ENCODE results near the gene SPR. TPM values are rescaled to one million over a fixed set of nuclear protein-coding genes. Genes with fewer than 3 reads are reported as not detected.

SPR gene
- total and polyA plus RNA-seq, 7 experiments from 2014 or later, result 0.24 to 2.3 (median 1.0) TPM; not detected in 2

DNA sequence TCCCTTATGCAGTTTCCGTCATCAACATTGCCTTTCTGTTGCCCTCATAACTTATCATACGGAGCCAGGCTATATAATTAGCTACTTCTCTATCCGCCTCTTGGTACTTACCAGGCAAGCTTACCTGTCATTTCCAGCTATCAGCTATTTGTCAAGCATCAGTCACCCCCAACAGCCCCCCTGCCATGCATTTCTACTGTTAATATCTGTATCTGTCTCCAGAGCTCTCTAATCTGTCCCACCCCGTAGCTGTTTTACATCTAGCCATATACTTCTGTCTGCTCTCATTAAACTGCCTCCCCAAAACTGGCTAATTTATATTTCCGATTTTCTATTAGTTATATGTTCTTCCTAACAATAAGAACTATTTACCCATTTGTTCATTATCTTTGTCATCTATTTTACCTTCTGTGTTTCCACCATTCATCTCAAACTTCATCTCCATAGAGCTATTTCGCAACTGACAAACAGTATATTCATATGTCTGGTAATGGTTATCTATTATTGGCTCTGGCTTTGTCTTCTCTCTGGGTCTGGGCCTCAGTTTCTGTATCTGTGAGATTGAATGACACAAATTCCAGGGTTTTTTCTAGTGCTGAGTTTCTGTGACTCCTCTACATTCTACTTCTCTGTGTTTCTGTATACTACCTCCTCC lies 39.7 kb downstream of the SPR start:
- CTCF ChIA-PET, result no interaction called here
- intact Hi-C loops (cut with micrococcal nuclease), result loop anchor here in 1 of 2 donors (1.0 to 2.0 kb wide), 2 partner anchors 9 to 64 kb away; no protein-coding TSS in a partner anchor

DNA sequence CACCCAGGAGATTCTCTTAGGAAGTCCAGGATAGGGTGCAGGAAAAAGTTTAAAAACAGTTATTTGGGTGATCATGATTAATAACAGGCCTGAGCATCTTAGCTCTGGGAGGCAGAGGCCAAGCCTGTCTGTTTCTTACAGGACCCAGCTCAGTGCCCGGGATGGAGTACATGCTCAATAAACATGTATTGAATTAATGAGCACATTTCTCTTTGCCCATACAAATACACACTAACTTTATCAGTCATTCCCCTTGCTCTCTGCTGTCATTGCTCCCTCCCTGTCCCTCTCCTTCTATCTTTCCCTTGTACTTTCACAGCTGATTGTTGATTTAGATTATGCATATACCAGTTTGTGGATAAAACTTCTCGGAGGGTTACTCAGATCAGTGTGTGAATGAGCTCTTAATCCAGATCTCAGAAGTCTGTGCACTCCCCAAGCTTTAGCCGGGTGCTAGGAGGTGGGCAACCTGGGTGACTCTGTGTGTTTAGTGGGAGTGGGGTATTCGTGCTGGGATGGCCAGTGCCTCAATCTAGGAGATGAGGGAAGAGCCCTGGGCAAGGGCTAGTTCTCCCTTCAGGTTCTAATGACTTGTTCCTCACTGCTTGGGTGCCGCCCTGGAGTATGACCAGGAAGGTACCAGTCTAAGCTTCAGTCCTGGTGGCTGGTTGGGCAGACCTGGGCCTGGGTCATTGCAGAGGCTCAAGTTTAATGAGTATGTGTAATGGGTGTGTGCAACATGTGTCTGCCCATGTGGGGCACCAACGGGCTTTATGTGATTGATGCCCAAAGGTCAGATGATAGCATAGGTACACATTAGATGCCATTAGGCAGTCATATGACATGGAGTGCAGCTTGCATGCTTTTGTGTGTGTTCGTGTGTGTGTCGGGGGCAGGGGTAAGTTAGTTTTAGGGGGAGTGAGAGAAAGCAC lies 40.7 kb downstream of the SPR start:
- ChIA-PET CTCF (no interaction called here), POLR2A (no interaction called here)
- intact Hi-C loops (cut with micrococcal nuclease), result loop anchor here in 1 of 2 donors (2.0 kb wide), 1 partner anchor 65 kb away; no protein-coding TSS in a partner anchor
- Histone ChIP-seq H3K9me3 (ENCODE audit: control insufficient read depth in 2 of 3, low read length in 3 of 3) (no peaks in the 10 kb centered on the region), H3K36me3 (ENCODE audit: control insufficient read depth in 2 of 3, insufficient read depth in 3 of 3, low read length in 3 of 3) (no peaks in the 10 kb centered on the region), H3K4me3 (ENCODE audit: low read length) (no peak overlapping the region), H3K27ac (ENCODE audit: low read depth, low read length) (no peak overlapping the region), H3K4me1 (ENCODE audit: control insufficient read depth in 2 of 2, insufficient read depth in 2 of 2, low read length in 2 of 2) (no peaks in the 10 kb centered on the region), H3K27me3 (ENCODE audit: control insufficient read depth in 2 of 2, insufficient read depth in 2 of 2, low read length in 2 of 2) (peaks cover 0 to 14% of the 10 kb centered on the region in 2 donors)
- ATAC-seq (no peak), DNase-seq (peak in 1 of 9 donors; percentile 0)
- H3K27me3 Mint-ChIP-seq, result peaks cover 6 to 25% (median 12%) of the 10 kb centered on the region in 5 donors
- H3K9me3 Mint-ChIP-seq, result peaks cover 0 to 2% (median 0%) of the 10 kb centered on the region in 11 donors
- no peak overlapping the region for H3K4me3 Mint-ChIP-seq
- H3K27ac Mint-ChIP-seq, result no peak overlapping the region
- H3K36me3 Mint-ChIP-seq, result no peaks in the 10 kb centered on the region
- H3K4me1 Mint-ChIP-seq, result peaks cover 0 to 9% (median 5%) of the 10 kb centered on the region in 7 donors

More for the DNA sequence above, 39.7 kb downstream of the SPR start:
- H3K27ac ChIP-seq (ENCODE audit: low read depth, low read length), result no peak overlapping the region
- H3K27me3 Mint-ChIP-seq, result peaks cover 15 to 35% (median 22%) of the 10 kb centered on the region in 5 donors
- H3K9me3 ChIP-seq (ENCODE audit: control insufficient read depth in 2 of 3, low read length in 3 of 3), result no peaks in the 10 kb centered on the region
- POLR2A ChIA-PET, result no interaction called here
- no peaks in the 10 kb centered on the region for H3K4me1 ChIP-seq (ENCODE audit: control insufficient read depth in 2 of 2, insufficient read depth in 2 of 2, low read length in 2 of 2)
- H3K9me3 Mint-ChIP-seq, result peaks cover 0 to 2% (median 0%) of the 10 kb centered on the region in 11 donors
- no peaks in the 10 kb centered on the region for H3K36me3 ChIP-seq (ENCODE audit: control insufficient read depth in 2 of 3, insufficient read depth in 3 of 3, low read length in 3 of 3)
- no peak for DNase-seq
- no peaks in the 10 kb centered on the region for H3K36me3 Mint-ChIP-seq
- H3K4me3 ChIP-seq (ENCODE audit: low read length), result no peak overlapping the region
- H3K4me1 Mint-ChIP-seq, result peaks cover 0 to 10% (median 3%) of the 10 kb centered on the region in 7 donors
- H3K27me3 ChIP-seq (ENCODE audit: control insufficient read depth in 2 of 2, insufficient read depth in 2 of 2, low read length in 2 of 2), result peaks cover 7 to 16% of the 10 kb centered on the region in 2 donors
- no peak overlapping the region for H3K4me3 Mint-ChIP-seq
- no peak overlapping the region for H3K27ac Mint-ChIP-seq
- ATAC-seq, result no peak

DNA sequence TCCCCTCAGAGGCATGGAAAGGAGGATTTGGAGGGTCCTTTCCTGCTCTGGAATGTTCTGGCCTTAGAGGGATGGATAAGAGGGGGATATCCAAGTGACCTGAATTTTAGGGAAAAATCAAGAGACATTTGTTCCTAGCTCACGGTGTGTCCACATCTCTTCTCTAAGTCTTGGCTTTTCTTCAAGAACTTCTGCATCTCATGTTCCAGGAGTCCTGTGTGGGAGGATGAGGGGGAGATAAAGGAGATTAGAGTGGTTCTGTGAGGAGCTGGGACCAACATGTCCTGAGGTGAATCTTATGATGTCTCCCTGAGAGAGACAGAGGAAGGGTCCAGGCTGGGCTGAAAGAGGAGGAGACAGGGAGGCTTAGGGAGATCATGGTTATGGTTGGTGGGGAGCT lies 41.8 kb downstream of the SPR start:
- Histone ChIP-seq H3K4me1 (ENCODE audit: control insufficient read depth in 2 of 2, insufficient read depth in 2 of 2, low read length in 2 of 2) (no peaks in the 10 kb centered on the region), H3K27me3 (ENCODE audit: control insufficient read depth in 2 of 2, insufficient read depth in 2 of 2, low read length in 2 of 2) (peaks cover 0 to 8% of the 10 kb centered on the region in 2 donors), H3K27ac (ENCODE audit: low read depth, low read length) (no peak overlapping the region), H3K36me3 (ENCODE audit: control insufficient read depth in 2 of 3, insufficient read depth in 3 of 3, low read length in 3 of 3) (no peaks in the 10 kb centered on the region), H3K4me3 (ENCODE audit: low read length) (no peak overlapping the region), H3K9me3 (ENCODE audit: control insufficient read depth in 2 of 3, low read length in 3 of 3) (no peaks in the 10 kb centered on the region)
- no peak overlapping the region for H3K4me3 Mint-ChIP-seq
- POLR2A ChIA-PET, result no interaction called here
- ATAC-seq (no peak), DNase-seq (no peak)
- intact Hi-C loops (cut with micrococcal nuclease), result no loop called here
- H3K36me3 Mint-ChIP-seq, result no peaks in the 10 kb centered on the region
- peaks cover 0 to 2% (median 0%) of the 10 kb centered on the region in 11 donors for H3K9me3 Mint-ChIP-seq
- H3K27ac Mint-ChIP-seq, result no peak overlapping the region
- peaks cover 0 to 9% (median under 1%) of the 10 kb centered on the region in 7 donors for H3K4me1 Mint-ChIP-seq
- peaks cover 0 to 14% (median under 1%) of the 10 kb centered on the region in 5 donors for H3K27me3 Mint-ChIP-seq
- CTCF ChIA-PET, result no interaction called here

DNA sequence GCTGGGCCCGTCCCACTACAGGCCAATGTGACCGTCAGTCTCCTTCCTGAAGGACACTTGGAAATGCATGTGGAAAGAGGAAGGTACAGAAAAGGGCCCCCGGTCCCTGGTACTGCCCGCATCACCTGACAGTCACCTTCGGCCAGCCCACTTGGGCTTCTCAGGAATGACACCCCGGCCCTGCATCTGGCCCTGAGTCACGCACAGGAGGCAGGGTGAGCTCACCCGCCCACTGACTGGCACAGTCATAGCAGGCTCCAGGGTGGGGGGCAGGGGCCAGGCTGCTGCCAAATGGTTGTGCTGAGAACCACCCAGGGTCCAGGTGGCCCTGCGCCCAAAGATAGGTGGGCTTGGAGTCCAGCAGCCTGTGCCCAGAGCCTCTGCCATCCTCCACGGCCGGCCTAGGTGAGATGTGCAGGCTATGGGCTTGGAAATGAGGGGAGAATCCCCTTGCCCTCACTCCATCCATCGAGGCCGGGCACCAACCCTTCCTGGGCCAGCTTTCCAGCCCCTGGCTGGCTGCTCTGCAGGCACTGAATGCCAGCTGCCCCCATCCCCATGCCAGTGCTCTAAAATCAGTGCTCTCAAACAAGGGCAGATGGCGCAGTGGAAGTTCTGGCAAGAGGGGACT lies 44.2 kb downstream of the SPR start:
- no peak overlapping the region for H3K4me3 Mint-ChIP-seq
- peaks cover 0 to 15% (median 0%) of the 10 kb centered on the region in 7 donors for H3K4me1 Mint-ChIP-seq
- Histone ChIP-seq H3K9me3 (ENCODE audit: control insufficient read depth in 2 of 3, low read length in 3 of 3) (no peaks in the 10 kb centered on the region), H3K4me3 (ENCODE audit: low read length) (no peak overlapping the region), H3K4me1 (ENCODE audit: control insufficient read depth in 2 of 2, insufficient read depth in 2 of 2, low read length in 2 of 2) (no peaks in the 10 kb centered on the region), H3K36me3 (ENCODE audit: control insufficient read depth in 2 of 3, insufficient read depth in 3 of 3, low read length in 3 of 3) (no peaks in the 10 kb centered on the region), H3K27ac (ENCODE audit: low read depth, low read length) (no peak overlapping the region), H3K27me3 (ENCODE audit: control insufficient read depth in 2 of 2, insufficient read depth in 2 of 2, low read length in 2 of 2) (no peaks in the 10 kb centered on the region)
- ATAC-seq (no peak), DNase-seq (no peak)
- H3K27me3 Mint-ChIP-seq, result peaks cover 6 to 26% (median 15%) of the 10 kb centered on the region in 5 donors
- H3K36me3 Mint-ChIP-seq, result peaks cover 0 to 4% (median 0%) of the 10 kb centered on the region in 5 donors
- ChIA-PET POLR2A (no interaction called here), CTCF (no interaction called here)
- no peak overlapping the region for H3K27ac Mint-ChIP-seq
- intact Hi-C loops (cut with micrococcal nuclease), result no loop called here
- no peaks in the 10 kb centered on the region for H3K9me3 Mint-ChIP-seq

DNA sequence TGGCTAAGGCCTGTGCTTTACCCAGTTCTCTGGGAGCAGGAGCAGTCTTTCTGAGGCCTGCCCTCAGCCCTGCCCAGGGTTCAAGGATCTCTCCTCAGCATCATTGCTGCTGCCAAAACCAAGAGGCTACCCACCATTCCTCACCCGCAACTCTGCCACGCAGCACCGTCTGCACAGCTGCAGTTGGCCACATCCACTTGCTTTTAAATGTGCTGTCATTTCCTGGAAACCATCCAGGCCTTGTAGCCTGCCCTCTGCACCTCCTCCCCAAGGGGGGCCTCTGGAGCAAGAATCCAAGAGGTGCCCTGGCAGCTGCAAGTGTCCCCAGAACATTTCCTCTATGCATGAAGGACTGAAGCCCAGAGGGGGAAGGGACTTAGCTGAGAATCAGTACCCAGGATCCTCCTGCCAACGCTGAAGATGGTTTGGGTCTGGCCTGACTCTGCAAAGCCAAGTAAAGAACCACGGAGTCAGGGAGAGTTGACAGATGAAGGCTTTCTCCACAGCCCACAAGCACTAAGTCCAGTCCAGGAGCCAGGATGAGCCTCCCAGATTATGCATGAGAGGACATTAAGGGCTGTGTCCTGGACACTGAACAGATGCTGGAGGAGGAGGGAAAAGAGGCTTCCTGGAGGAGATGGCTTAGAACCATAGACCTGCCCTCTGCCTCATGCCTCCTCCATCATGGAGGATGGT lies 45.0 kb downstream of the SPR start:
- H3K4me1 ChIP-seq (ENCODE audit: control insufficient read depth in 2 of 2, insufficient read depth in 2 of 2, low read length in 2 of 2), result no peaks in the 10 kb centered on the region
- intact Hi-C loops (cut with micrococcal nuclease), result no loop called here
- H3K9me3 Mint-ChIP-seq, result no peaks in the 10 kb centered on the region
- no peaks in the 10 kb centered on the region for H3K27me3 ChIP-seq (ENCODE audit: control insufficient read depth in 2 of 2, insufficient read depth in 2 of 2, low read length in 2 of 2)
- H3K4me1 Mint-ChIP-seq, result peaks cover 0 to 15% (median 0%) of the 10 kb centered on the region in 7 donors
- H3K36me3 ChIP-seq (ENCODE audit: control insufficient read depth in 2 of 3, insufficient read depth in 3 of 3, low read length in 3 of 3), result no peaks in the 10 kb centered on the region
- ATAC-seq (no peak), DNase-seq (no peak)
- no peak overlapping the region for H3K4me3 ChIP-seq (ENCODE audit: low read length)
- no peak overlapping the region for H3K4me3 Mint-ChIP-seq
- peaks cover 6 to 26% (median 15%) of the 10 kb centered on the region in 5 donors for H3K27me3 Mint-ChIP-seq
- ChIA-PET POLR2A (no interaction called here), CTCF (no interaction called here)
- no peak overlapping the region for H3K27ac ChIP-seq (ENCODE audit: low read depth, low read length)
- H3K27ac Mint-ChIP-seq, result peak overlapping the region in 1 of 9 donors; percentile 13
- peaks cover 0 to 4% (median 0%) of the 10 kb centered on the region in 5 donors for H3K36me3 Mint-ChIP-seq
- no peaks in the 10 kb centered on the region for H3K9me3 ChIP-seq (ENCODE audit: control insufficient read depth in 2 of 3, low read length in 3 of 3)

DNA sequence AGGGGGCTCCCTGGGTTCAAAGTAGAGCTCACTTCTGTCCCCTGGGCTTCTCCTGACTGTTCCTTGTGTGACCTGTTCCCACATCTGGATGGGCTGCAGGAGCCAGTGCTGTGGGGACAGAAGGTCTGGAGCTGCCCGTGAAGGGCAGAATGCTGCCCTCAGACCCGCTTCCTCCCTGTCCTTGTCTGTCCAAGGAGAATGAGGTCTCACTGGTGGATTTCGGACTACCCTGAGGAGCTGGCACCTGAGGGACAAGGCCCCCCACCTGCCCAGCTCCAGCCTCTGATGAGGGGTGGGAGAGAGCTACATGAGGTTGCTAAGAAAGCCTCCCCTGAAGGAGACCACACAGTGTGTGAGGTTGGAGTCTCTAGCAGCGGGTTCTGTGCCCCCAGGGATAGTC lies 45.6 kb downstream of the SPR start:
- Histone ChIP-seq H3K4me1 (ENCODE audit: control insufficient read depth in 2 of 2, insufficient read depth in 2 of 2, low read length in 2 of 2) (no peaks in the 10 kb centered on the region), H3K4me3 (ENCODE audit: low read length) (no peak overlapping the region), H3K27me3 (ENCODE audit: control insufficient read depth in 2 of 2, insufficient read depth in 2 of 2, low read length in 2 of 2) (no peaks in the 10 kb centered on the region), H3K36me3 (ENCODE audit: control insufficient read depth in 2 of 3, insufficient read depth in 3 of 3, low read length in 3 of 3) (no peaks in the 10 kb centered on the region), H3K27ac (ENCODE audit: low read depth, low read length) (no peak overlapping the region), H3K9me3 (ENCODE audit: control insufficient read depth in 2 of 3, low read length in 3 of 3) (no peaks in the 10 kb centered on the region)
- DNase-seq, result no peak
- intact Hi-C loops (cut with micrococcal nuclease), result no loop called here
- Mint-ChIP-seq H3K4me1 (peaks cover 0 to 15% (median 0%) of the 10 kb centered on the region in 7 donors), H3K4me3 (no peak overlapping the region), H3K27me3 (peaks cover 6 to 26% (median 15%) of the 10 kb centered on the region in 5 donors), H3K27ac (no peak overlapping the region), H3K9me3 (no peaks in the 10 kb centered on the region), H3K36me3 (peaks cover 0 to 4% (median 0%) of the 10 kb centered on the region in 5 donors)
- no peak for ATAC-seq
- ChIA-PET POLR2A (no interaction called here), CTCF (no interaction called here)
